GM19025 (cell line): ENCODE results near the gene SSR2.
A peak's percentile ranks its signal among the peaks of the same experiment; 100 is the strongest.
"Not testable (repeated sequence)": the region's sequence is repeated elsewhere in the genome, so short reads cannot be mapped to it uniquely, and the experiment has no call there.

Experiments used
- ATAC-seq: cut with Tn5 transposase; IDR thresholded peaks from one replicate; pipeline ENCODE4 v1.9.1; 2021; ENCODE audit warnings: mild to moderate bottlenecking, low read depth, moderate library complexity; ENCODE audit not compliant: unreplicated experiment

Gene SSR2

GRCh38 chr1:156050376-156050775 lies 29.6 kb upstream of the SSR2 start:
- no peak for ATAC-seq

GRCh38 chr1:156048663-156049258 lies 28.0 kb upstream of the SSR2 start:
- no peak for ATAC-seq

GRCh38 chr1:156045076-156045475 lies 24.3 kb upstream of the SSR2 start:
- ATAC-seq, result no peak

- no peak for ATAC-seq
Observed at GRCh38 chr1:156042828-156043227, 22.1 kb upstream of the SSR2 start.

GRCh38 chr1:156034991-156035390 lies 14.2 kb upstream of the SSR2 start:
- not testable (repeated sequence) for ATAC-seq

GRCh38 chr1:156033011-156033410 lies 12.3 kb upstream of the SSR2 start:
- no peak for ATAC-seq

GRCh38 chr1:156026588-156026987 lies 5.8 kb upstream of the SSR2 start:
- ATAC-seq, result no peak

GRCh38 chr1:156025876-156026275 lies 5.1 kb upstream of the SSR2 start:
- no peak for ATAC-seq

- no peak for ATAC-seq
Observed at GRCh38 chr1:156024801-156025200, 4.0 kb upstream of the SSR2 start.

GRCh38 chr1:156021954-156022353 lies 1.2 kb upstream of the SSR2 start:
- no peak for ATAC-seq

- no peak for ATAC-seq
Observed at GRCh38 chr1:156021093-156021428, 310 bp upstream of the SSR2 start.

- no peak for ATAC-seq
Observed at GRCh38 chr1:156019946-156020292, 832 bp downstream of the SSR2 start.

- no peak for ATAC-seq
Observed at GRCh38 chr1:156014829-156015228, 5.9 kb downstream of the SSR2 start.

GRCh38 chr1:156012051-156012817 lies 8.5 kb downstream of the SSR2 start:
- ATAC-seq, result peak; percentile 73

- no peak for ATAC-seq
Observed at GRCh38 chr1:156009404-156009803, 11.3 kb downstream of the SSR2 start.

- no peak for ATAC-seq
Observed at GRCh38 chr1:156006666-156007376, 13.9 kb downstream of the SSR2 start.

GRCh38 chr1:156004843-156005584 lies 15.7 kb downstream of the SSR2 start:
- no peak for ATAC-seq

- no peak for ATAC-seq
Observed at GRCh38 chr1:156003923-156004188, 16.9 kb downstream of the SSR2 start.

- no peak for ATAC-seq
Observed at GRCh38 chr1:156002188-156002911, 18.4 kb downstream of the SSR2 start.

GRCh38 chr1:156001662-156002171 lies 19.0 kb downstream of the SSR2 start:
- ATAC-seq, result no peak
